ENCODE results near the gene HIF3A. TPM values are rescaled to one million over a fixed set of nuclear protein-coding genes. Genes with fewer than 3 reads are reported as not detected.
A peak's percentile ranks its signal among the peaks of the same experiment; 100 is the strongest.

The HIF3A gene
- total RNA-seq, 1 donor from 2014 or later = 54.2 TPM

- Mint-ChIP-seq H3K36me3 (ENCODE audit: low read depth, unreplicated experiment) (peaks cover 72% of the 10 kb centered on the region), H3K27me3 (ENCODE audit: unreplicated experiment) (peaks cover 7% of the 10 kb centered on the region), H3K4me1 (ENCODE audit: unreplicated experiment) (no peaks in the 10 kb centered on the region), H3K4me3 (ENCODE audit: unreplicated experiment) (peak overlapping the region; percentile 83), H3K9me3 (ENCODE audit: unreplicated experiment) (peaks cover 10% of the 10 kb centered on the region), H3K27ac (ENCODE audit: unreplicated experiment) (no peak overlapping the region)
- TF ChIP-seq, protein P1, sequence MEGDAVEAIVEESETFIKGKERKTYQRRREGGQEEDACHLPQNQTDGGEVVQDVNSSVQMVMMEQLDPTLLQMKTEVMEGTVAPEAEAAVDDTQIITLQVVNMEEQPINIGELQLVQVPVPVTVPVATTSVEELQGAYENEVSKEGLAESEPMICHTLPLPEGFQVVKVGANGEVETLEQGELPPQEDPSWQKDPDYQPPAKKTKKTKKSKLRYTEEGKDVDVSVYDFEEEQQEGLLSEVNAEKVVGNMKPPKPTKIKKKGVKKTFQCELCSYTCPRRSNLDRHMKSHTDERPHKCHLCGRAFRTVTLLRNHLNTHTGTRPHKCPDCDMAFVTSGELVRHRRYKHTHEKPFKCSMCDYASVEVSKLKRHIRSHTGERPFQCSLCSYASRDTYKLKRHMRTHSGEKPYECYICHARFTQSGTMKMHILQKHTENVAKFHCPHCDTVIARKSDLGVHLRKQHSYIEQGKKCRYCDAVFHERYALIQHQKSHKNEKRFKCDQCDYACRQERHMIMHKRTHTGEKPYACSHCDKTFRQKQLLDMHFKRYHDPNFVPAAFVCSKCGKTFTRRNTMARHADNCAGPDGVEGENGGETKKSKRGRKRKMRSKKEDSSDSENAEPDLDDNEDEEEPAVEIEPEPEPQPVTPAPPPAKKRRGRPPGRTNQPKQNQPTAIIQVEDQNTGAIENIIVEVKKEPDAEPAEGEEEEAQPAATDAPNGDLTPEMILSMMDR (IDR thresholded peaks at IDR 0.05; ENCODE audit: unreplicated experiment) = no peak
- DNase-seq (ENCODE audit: low spot score) = no peak
Observed at GRCh38 chr19:46326608-46327007, 29.8 kb downstream of the HIF3A start.

DNA sequence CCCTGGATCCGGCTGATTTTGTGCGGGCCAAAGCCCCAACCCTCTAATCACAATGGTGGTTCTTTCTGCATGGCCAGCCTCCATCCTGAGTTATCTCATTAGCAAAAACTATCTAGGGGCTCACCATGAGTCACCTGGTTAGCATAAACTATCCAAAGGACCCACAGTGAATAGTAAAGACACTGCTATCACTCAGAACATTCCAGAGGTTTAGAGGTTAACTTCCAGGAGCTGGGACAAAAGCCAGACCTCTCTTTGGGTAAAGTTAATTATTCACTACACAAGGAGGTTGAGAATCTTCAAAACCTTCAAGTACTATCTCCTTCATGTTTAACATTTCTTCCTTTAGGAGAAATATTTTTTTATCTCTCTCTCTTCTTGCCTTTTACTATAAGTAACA is 31.2 kb downstream of the HIF3A start:
- Mint-ChIP-seq H3K9me3 (ENCODE audit: unreplicated experiment) (peaks cover 10% of the 10 kb centered on the region), H3K27ac (ENCODE audit: unreplicated experiment) (no peak overlapping the region), H3K27me3 (ENCODE audit: unreplicated experiment) (peaks cover 7% of the 10 kb centered on the region), H3K4me3 (ENCODE audit: unreplicated experiment) (peak overlapping the region; percentile 85), H3K4me1 (ENCODE audit: unreplicated experiment) (no peaks in the 10 kb centered on the region), H3K36me3 (ENCODE audit: low read depth, unreplicated experiment) (peaks cover 66% of the 10 kb centered on the region)
- DNase-seq (ENCODE audit: low spot score) = no peak
- TF ChIP-seq, protein P1 (IDR thresholded peaks at IDR 0.05; ENCODE audit: unreplicated experiment) = no peak

GRCh38 chr19:46330319-46330918 is 33.6 kb downstream of the HIF3A start:
- H3K27ac Mint-ChIP-seq (ENCODE audit: unreplicated experiment) = peak overlapping the region; percentile 8
- TF ChIP-seq, protein P1 (IDR thresholded peaks at IDR 0.05; ENCODE audit: unreplicated experiment) = no peak
- DNase-seq (ENCODE audit: low spot score) = no peak
- peaks cover 8% of the 10 kb centered on the region for H3K27me3 Mint-ChIP-seq (ENCODE audit: unreplicated experiment)
- H3K4me3 Mint-ChIP-seq (ENCODE audit: unreplicated experiment) = peak overlapping the region; percentile 78
- no peaks in the 10 kb centered on the region for H3K4me1 Mint-ChIP-seq (ENCODE audit: unreplicated experiment)
- H3K36me3 Mint-ChIP-seq (ENCODE audit: low read depth, unreplicated experiment) = peaks cover 51% of the 10 kb centered on the region
- H3K9me3 Mint-ChIP-seq (ENCODE audit: unreplicated experiment) = peaks cover 10% of the 10 kb centered on the region

DNA sequence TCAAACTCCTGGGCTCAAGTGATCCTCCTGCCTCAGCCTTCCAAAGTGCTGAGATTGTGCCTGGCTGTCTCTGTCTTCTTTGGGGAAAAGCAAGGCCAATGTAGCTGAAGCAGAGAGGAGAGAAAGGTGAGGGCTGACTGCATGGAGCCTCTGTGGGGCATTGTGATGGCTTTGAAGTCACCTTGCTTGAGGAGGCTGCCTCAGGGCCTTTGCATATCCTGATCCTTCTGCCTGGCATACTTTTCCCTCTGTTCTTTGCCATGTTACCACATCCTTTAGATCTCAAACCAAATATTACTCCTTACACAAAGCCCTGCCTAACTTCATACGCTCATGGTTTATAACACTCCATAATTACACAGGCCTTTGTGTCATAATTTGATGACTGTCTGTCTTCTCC is 40.6 kb downstream of the HIF3A start:
- peaks cover 3% of the 10 kb centered on the region for H3K27me3 Mint-ChIP-seq (ENCODE audit: unreplicated experiment)
- H3K4me3 Mint-ChIP-seq (ENCODE audit: unreplicated experiment) = no peak overlapping the region
- H3K9me3 Mint-ChIP-seq (ENCODE audit: unreplicated experiment) = no peaks in the 10 kb centered on the region
- H3K36me3 Mint-ChIP-seq (ENCODE audit: low read depth, unreplicated experiment) = peaks cover 28% of the 10 kb centered on the region
- DNase-seq (ENCODE audit: low spot score) = no peak
- H3K4me1 Mint-ChIP-seq (ENCODE audit: unreplicated experiment) = peaks cover 15% of the 10 kb centered on the region
- TF ChIP-seq, protein P1 (IDR thresholded peaks at IDR 0.05; ENCODE audit: unreplicated experiment) = no peak
- H3K27ac Mint-ChIP-seq (ENCODE audit: unreplicated experiment) = no peak overlapping the region

DNA sequence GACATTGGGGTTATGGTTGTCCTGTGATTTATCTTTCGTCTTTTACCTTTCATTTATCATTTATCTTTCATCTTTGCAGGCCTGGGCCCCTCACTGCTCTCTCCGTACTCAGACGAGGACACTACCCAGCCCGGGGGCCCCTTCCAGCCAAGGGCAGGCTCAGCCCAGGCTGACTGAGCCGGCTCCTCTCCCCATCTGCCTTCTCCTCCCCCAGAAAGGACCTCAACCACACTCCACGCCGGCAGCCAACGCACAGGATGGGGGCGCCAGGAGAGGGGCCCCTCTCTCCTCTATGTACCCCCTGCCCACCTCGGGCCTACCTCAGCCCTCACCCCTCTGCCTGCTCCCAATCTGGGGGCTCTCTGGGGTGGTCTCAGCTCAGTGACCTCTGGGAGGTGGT is 42.6 kb downstream of the HIF3A start:
- no peak overlapping the region for H3K27ac Mint-ChIP-seq (ENCODE audit: unreplicated experiment)
- H3K27me3 Mint-ChIP-seq (ENCODE audit: unreplicated experiment) = no peaks in the 10 kb centered on the region
- H3K9me3 Mint-ChIP-seq (ENCODE audit: unreplicated experiment) = no peaks in the 10 kb centered on the region
- H3K4me1 Mint-ChIP-seq (ENCODE audit: unreplicated experiment) = peaks cover 20% of the 10 kb centered on the region
- DNase-seq (ENCODE audit: low spot score) = no peak
- H3K4me3 Mint-ChIP-seq (ENCODE audit: unreplicated experiment) = no peak overlapping the region
- peaks cover 28% of the 10 kb centered on the region for H3K36me3 Mint-ChIP-seq (ENCODE audit: low read depth, unreplicated experiment)
- TF ChIP-seq, protein P1 (IDR thresholded peaks at IDR 0.05; ENCODE audit: unreplicated experiment) = no peak
